NCI-H1436 (cell line): Measurements from ENCODE around the gene DAPK1.
A peak's percentile ranks its signal among the peaks of the same experiment; 100 is the strongest.
"Not testable (repeated sequence)": the region's sequence is repeated elsewhere in the genome, so short reads cannot be mapped to it uniquely, and the experiment has no call there.

Source experiments
- DNase-seq: peaks from one replicate; lab custom pipeline; 2025; lab: John Stamatoyannopoulos, UW

Gene DAPK1

GRCh38 chr9:87498046-87498810 lies 561 bp downstream of the DAPK1 start:
- peak; percentile 11 for DNase-seq

GRCh38 chr9:87498811-87499360 lies 1.2 kb downstream of the DAPK1 start:
- DNase-seq = no peak

GRCh38 chr9:87499424-87500017 lies 1.9 kb downstream of the DAPK1 start:
- no peak for DNase-seq

GRCh38 chr9:87500491-87501270 lies 3.0 kb downstream of the DAPK1 start:
- no peak for DNase-seq

- not testable (repeated sequence) for DNase-seq
Measured at GRCh38 chr9:87501271-87501656, 3.6 kb downstream of the DAPK1 start.

- no peak for DNase-seq
Measured at GRCh38 chr9:87501806-87502205, 4.1 kb downstream of the DAPK1 start.

GRCh38 chr9:87502391-87503221 lies 4.9 kb downstream of the DAPK1 start:
- DNase-seq = no peak

- no peak for DNase-seq
Measured at GRCh38 chr9:87503430-87503829, 5.8 kb downstream of the DAPK1 start.

- DNase-seq = no peak
Measured at GRCh38 chr9:87503927-87504326, 6.3 kb downstream of the DAPK1 start.

- DNase-seq = no peak
Measured at GRCh38 chr9:87504938-87505337, 7.3 kb downstream of the DAPK1 start.

- DNase-seq = no peak
Measured at GRCh38 chr9:87505869-87506678, 8.4 kb downstream of the DAPK1 start.

- no peak for DNase-seq
Measured at GRCh38 chr9:87507576-87507975, 9.9 kb downstream of the DAPK1 start.

GRCh38 chr9:87510252-87510683 lies 12.6 kb downstream of the DAPK1 start:
- DNase-seq = no peak

- no peak for DNase-seq
Measured at GRCh38 chr9:87512311-87512710, 14.6 kb downstream of the DAPK1 start.

GRCh38 chr9:87513161-87513560 lies 15.5 kb downstream of the DAPK1 start:
- DNase-seq = no peak

- no peak for DNase-seq
Measured at GRCh38 chr9:87513880-87514535, 16.3 kb downstream of the DAPK1 start.

GRCh38 chr9:87515006-87515405 lies 17.3 kb downstream of the DAPK1 start:
- DNase-seq = no peak

- no peak for DNase-seq
Measured at GRCh38 chr9:87515588-87516221, 18.0 kb downstream of the DAPK1 start.

- no peak for DNase-seq
Measured at GRCh38 chr9:87516222-87516925, 18.7 kb downstream of the DAPK1 start.
